WTC11 (cell line): ENCODE data around the gene BORCS5. TPM values are rescaled to one million over a fixed set of nuclear protein-coding genes. Genes with fewer than 3 reads are reported as not detected.

Experiments used
- ATAC-seq: fragments of 200-7000 bp; cut with Tn5 transposase; 2 replicates; pipeline ENCODE4 v1.10.0; 2021; ENCODE audit warnings: mild to moderate bottlenecking, moderate library complexity
- CTCF ChIA-PET: fragments of 300-600 bp; sonication (Branson Sonifier 250); formaldehyde crosslinking; loops from one replicate; lab custom pipeline; 2021; ENCODE audit warnings: antibody characterized with exemption; lab: Charles Lee
- POLR2A ChIA-PET: fragments of 350-600 bp; sonication (Branson Sonifier 250); formaldehyde crosslinking; loops from one replicate; lab custom pipeline; 2021; ENCODE audit warnings: antibody characterized with exemption; lab: Charles Lee
- DNase-seq: peaks from one replicate; pipeline ENCODE4 v3.0.0; 2021; ENCODE audit warnings: low spot score
- H3K27ac Mint-ChIP-seq: 2 replicates; pipeline ENCODE4 v1.8.0; 2021; ENCODE audit warnings: mixed read lengths
- H3K27me3 Mint-ChIP-seq: 2 replicates; pipeline ENCODE4 v1.8.0; 2021; ENCODE audit warnings: low read depth, mild to moderate bottlenecking, moderate library complexity, mixed read lengths
- H3K36me3 Mint-ChIP-seq: 2 replicates; pipeline ENCODE4 v1.8.0; 2021; ENCODE audit warnings: mixed read lengths
- H3K4me1 Mint-ChIP-seq: 2 replicates; pipeline ENCODE4 v1.8.0; 2022; ENCODE audit warnings: mixed read lengths
- H3K4me3 Mint-ChIP-seq: 2 replicates; pipeline ENCODE4 v1.8.0; 2021; ENCODE audit warnings: mild to moderate bottlenecking, moderate library complexity, mixed read lengths
- H3K9me3 Mint-ChIP-seq: 2 replicates; pipeline ENCODE4 v1.8.0; 2021; ENCODE audit warnings: mixed read lengths
- CBFB ChIP-seq: sonication (generic); formaldehyde crosslinking; IDR thresholded peaks from 2 replicates; pipeline ENCODE4 v1.8.1; 2022; ENCODE audit warnings: mild to moderate bottlenecking, low read depth, missing genetic modification reagents
- CDX4 ChIP-seq: fragments of 250-450 bp; sonication (Bioruptor Pico); IDR thresholded peaks from 2 replicates; pipeline ENCODE4 v1.9.0; 2021; ENCODE audit warnings: moderate library complexity, mild to moderate bottlenecking, inconsistent platforms, borderline replicate concordance
- E2F5 ChIP-seq: sonication (generic); formaldehyde crosslinking; IDR thresholded peaks from 2 replicates; pipeline ENCODE4 v1.8.1; 2022; ENCODE audit warnings: mild to moderate bottlenecking, moderate library complexity, missing genetic modification reagents
- EMX1 ChIP-seq: fragments of 250-450 bp; sonication (Bioruptor Pico); IDR thresholded peaks from 2 replicates; pipeline ENCODE4 v1.8.0; 2021; ENCODE audit warnings: mild to moderate bottlenecking
- ESRRA ChIP-seq: sonication (generic); formaldehyde crosslinking; IDR thresholded peaks from 2 replicates; pipeline ENCODE4 v1.8.1; 2022; ENCODE audit warnings: mild to moderate bottlenecking, missing genetic modification reagents, borderline replicate concordance
- ETV6 ChIP-seq: sonication (generic); formaldehyde crosslinking; IDR thresholded peaks from 2 replicates; pipeline ENCODE4 v1.8.1; 2022; ENCODE audit warnings: mild to moderate bottlenecking, missing genetic modification reagents
- FOXP1 ChIP-seq: sonication (generic); formaldehyde crosslinking; IDR thresholded peaks from 2 replicates; pipeline ENCODE4 v1.8.0; 2022; ENCODE audit warnings: missing genetic modification reagents, mild to moderate bottlenecking, moderate library complexity, borderline replicate concordance
- GTF2I ChIP-seq: fragments of 250-450 bp; sonication (Bioruptor Pico); conservative IDR thresholded peaks from 2 replicates; pipeline ENCODE4 v1.4.0; 2021; ENCODE audit warnings: mild to moderate bottlenecking
- HMGA2 ChIP-seq: fragments of 250-450 bp; sonication (Bioruptor Pico); IDR thresholded peaks from 2 replicates; pipeline ENCODE4 v1.4.0; 2021; ENCODE audit warnings: mild to moderate bottlenecking, moderate library complexity
- NFATC4 ChIP-seq: fragments of 250-450 bp; sonication (Bioruptor Pico); IDR thresholded peaks from 2 replicates; pipeline ENCODE4 v1.9.0; 2021; ENCODE audit warnings: mild to moderate bottlenecking
- NFE2L1 ChIP-seq: sonication (generic); formaldehyde crosslinking; IDR thresholded peaks from 2 replicates; pipeline ENCODE4 v1.8.1; 2023; ENCODE audit warnings: missing genetic modification reagents
- SMAD3 ChIP-seq: sonication (generic); formaldehyde crosslinking; IDR thresholded peaks from 2 replicates; pipeline ENCODE4 v1.8.0; 2022; ENCODE audit warnings: missing genetic modification reagents, mild to moderate bottlenecking, borderline replicate concordance
- SP1 ChIP-seq: sonication (generic); formaldehyde crosslinking; conservative IDR thresholded peaks from 2 replicates; pipeline ENCODE4 v1.8.1; 2022; ENCODE audit warnings: missing genetic modification reagents
- TP53 ChIP-seq: sonication (generic); formaldehyde crosslinking; IDR thresholded peaks from 2 replicates; pipeline ENCODE4 v1.8.1; 2023; ENCODE audit warnings: mild to moderate bottlenecking, missing genetic modification reagents
- USF1 ChIP-seq: sonication (generic); formaldehyde crosslinking; IDR thresholded peaks from 2 replicates; pipeline ENCODE4 v1.8.0; 2022; ENCODE audit warnings: mild to moderate bottlenecking, missing genetic modification reagents
- ZBTB21 ChIP-seq: sonication (generic); formaldehyde crosslinking; IDR thresholded peaks from 2 replicates; pipeline ENCODE4 v1.8.1; 2023; ENCODE audit warnings: mild to moderate bottlenecking, missing genetic modification reagents, borderline replicate concordance
- ZNF121 ChIP-seq: sonication (generic); formaldehyde crosslinking; IDR thresholded peaks from 2 replicates; pipeline ENCODE4 v1.8.0; 2023; ENCODE audit warnings: missing genetic modification reagents
- ZNF232 ChIP-seq: sonication (generic); formaldehyde crosslinking; IDR thresholded peaks from 2 replicates; pipeline ENCODE4 v1.8.0; 2022; ENCODE audit warnings: mild to moderate bottlenecking, missing genetic modification reagents
- ZNF263 ChIP-seq: sonication (generic); formaldehyde crosslinking; IDR thresholded peaks from 2 replicates; pipeline ENCODE4 v1.8.1; 2022; ENCODE audit warnings: low read depth, mild to moderate bottlenecking, moderate library complexity, missing genetic modification reagents
- ZNF671 ChIP-seq: fragments of 250-450 bp; sonication (Bioruptor Pico); IDR thresholded peaks from 2 replicates; pipeline ENCODE4 v1.8.0; 2021; ENCODE audit warnings: mild to moderate bottlenecking
- total RNA-seq: library from RNA; stranded (reverse); gene quantifications from 3 replicates; pipeline ENCODE4 v1.2.3, GENCODE V29; 2021
- TF ChIP-seq, protein P1 (sequence below): fragments of 250-450 bp; sonication (Bioruptor Pico); IDR thresholded peaks from 2 replicates; pipeline ENCODE4 v1.9.0; 2021; ENCODE audit warnings: mild to moderate bottlenecking
- TF ChIP-seq, protein P2 (sequence below): fragments of 250-450 bp; sonication (Bioruptor Pico); IDR thresholded peaks from 2 replicates; pipeline ENCODE4 v2.1.2; 2022; ENCODE audit warnings: mild to moderate bottlenecking, moderate library complexity

Gene BORCS5
- total RNA-seq, 1 experiment from 2014 or later, result 16.4 TPM

- ChIA-PET POLR2A (interaction anchor here (0.5 kb wide), 1 partner anchor 86 kb away, joined by 3 read pairs; no protein-coding TSS in a partner anchor), CTCF (no interaction called here)
- Mint-ChIP-seq H3K27me3 (peaks cover 2% of the 10 kb centered on the region), H3K4me3 (no peak overlapping the region), H3K27ac (no peak overlapping the region; the same call in 1 of the 2 replicates), H3K9me3 (peaks cover 24% of the 10 kb centered on the region), H3K36me3 (peaks cover 30% of the 10 kb centered on the region), H3K4me1 (peaks cover 7% of the 10 kb centered on the region)
- DNase-seq (no peak), ATAC-seq (no peak)
- TF ChIP-seq EMX1 (CRISPR knock-in tag) (no peak), HMGA2 (CRISPR knock-in tag) (no peak), ETV6 (CRISPR knock-in tag) (no peak), ZBTB21 (no peak), ZNF263 (CRISPR knock-in tag) (no peak), NFE2L1 (CRISPR knock-in tag) (no peak), ZNF232 (no peak), ESRRA (no peak)
Observed at GRCh38 chr12:12467264-12467663, 110.4 kb downstream of the BORCS5 start.

- TF ChIP-seq ZNF121 (CRISPR knock-in tag), result no peak
- TF ChIP-seq NFATC4, result no peak
- TF ChIP-seq SP1, result no peak
- TF ChIP-seq GTF2I (CRISPR knock-in tag), result no peak
- no peak for TF ChIP-seq SMAD3 (CRISPR knock-in tag)
- TF ChIP-seq ZNF671 (CRISPR knock-in tag), result no peak
- TF ChIP-seq ZBTB21, result no peak
- no peak for TF ChIP-seq ESRRA
- no peak for TF ChIP-seq CBFB
- TF ChIP-seq FOXP1 (CRISPR knock-in tag), result no peak
- H3K27ac Mint-ChIP-seq, result no peak overlapping the region; the same call in 1 of the 2 replicates
- peaks cover 24% of the 10 kb centered on the region for H3K9me3 Mint-ChIP-seq
- no peak overlapping the region for H3K4me3 Mint-ChIP-seq
- DNase-seq, result no peak
- POLR2A ChIA-PET, result no interaction called here
- CTCF ChIA-PET, result no interaction called here
- peaks cover 2% of the 10 kb centered on the region for H3K27me3 Mint-ChIP-seq
- H3K36me3 Mint-ChIP-seq, result peaks cover 30% of the 10 kb centered on the region
- peaks cover 7% of the 10 kb centered on the region for H3K4me1 Mint-ChIP-seq
- no peak for ATAC-seq
Observed at GRCh38 chr12:12467688-12468261, 110.9 kb downstream of the BORCS5 start.

- H3K36me3 Mint-ChIP-seq, result peaks cover 30% of the 10 kb centered on the region
- peaks cover 24% of the 10 kb centered on the region for H3K9me3 Mint-ChIP-seq
- no peak overlapping the region for H3K4me3 Mint-ChIP-seq
- ChIA-PET POLR2A (no interaction called here), CTCF (no interaction called here)
- TF ChIP-seq, protein P1, sequence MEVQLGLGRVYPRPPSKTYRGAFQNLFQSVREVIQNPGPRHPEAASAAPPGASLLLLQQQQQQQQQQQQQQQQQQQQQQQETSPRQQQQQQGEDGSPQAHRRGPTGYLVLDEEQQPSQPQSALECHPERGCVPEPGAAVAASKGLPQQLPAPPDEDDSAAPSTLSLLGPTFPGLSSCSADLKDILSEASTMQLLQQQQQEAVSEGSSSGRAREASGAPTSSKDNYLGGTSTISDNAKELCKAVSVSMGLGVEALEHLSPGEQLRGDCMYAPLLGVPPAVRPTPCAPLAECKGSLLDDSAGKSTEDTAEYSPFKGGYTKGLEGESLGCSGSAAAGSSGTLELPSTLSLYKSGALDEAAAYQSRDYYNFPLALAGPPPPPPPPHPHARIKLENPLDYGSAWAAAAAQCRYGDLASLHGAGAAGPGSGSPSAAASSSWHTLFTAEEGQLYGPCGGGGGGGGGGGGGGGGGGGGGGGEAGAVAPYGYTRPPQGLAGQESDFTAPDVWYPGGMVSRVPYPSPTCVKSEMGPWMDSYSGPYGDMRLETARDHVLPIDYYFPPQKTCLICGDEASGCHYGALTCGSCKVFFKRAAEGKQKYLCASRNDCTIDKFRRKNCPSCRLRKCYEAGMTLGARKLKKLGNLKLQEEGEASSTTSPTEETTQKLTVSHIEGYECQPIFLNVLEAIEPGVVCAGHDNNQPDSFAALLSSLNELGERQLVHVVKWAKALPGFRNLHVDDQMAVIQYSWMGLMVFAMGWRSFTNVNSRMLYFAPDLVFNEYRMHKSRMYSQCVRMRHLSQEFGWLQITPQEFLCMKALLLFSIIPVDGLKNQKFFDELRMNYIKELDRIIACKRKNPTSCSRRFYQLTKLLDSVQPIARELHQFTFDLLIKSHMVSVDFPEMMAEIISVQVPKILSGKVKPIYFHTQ (CRISPR knock-in tag), result no peak
- TF ChIP-seq FOXP1 (CRISPR knock-in tag) (no peak), CDX4 (no peak), TP53 (no peak), USF1 (CRISPR knock-in tag) (no peak), E2F5 (CRISPR knock-in tag) (no peak)
- TF ChIP-seq, protein P2, sequence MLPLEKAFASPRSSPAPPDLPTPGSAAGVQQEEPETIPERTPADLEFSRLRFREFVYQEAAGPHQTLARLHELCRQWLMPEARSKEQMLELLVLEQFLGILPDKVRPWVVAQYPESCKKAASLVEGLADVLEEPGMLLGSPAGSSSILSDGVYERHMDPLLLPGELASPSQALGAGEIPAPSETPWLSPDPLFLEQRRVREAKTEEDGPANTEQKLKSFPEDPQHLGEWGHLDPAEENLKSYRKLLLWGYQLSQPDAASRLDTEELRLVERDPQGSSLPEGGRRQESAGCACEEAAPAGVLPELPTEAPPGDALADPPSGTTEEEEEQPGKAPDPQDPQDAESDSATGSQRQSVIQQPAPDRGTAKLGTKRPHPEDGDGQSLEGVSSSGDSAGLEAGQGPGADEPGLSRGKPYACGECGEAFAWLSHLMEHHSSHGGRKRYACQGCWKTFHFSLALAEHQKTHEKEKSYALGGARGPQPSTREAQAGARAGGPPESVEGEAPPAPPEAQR, result no peak
- DNase-seq (no peak), ATAC-seq (no peak)
- H3K27me3 Mint-ChIP-seq, result peaks cover 2% of the 10 kb centered on the region
- H3K4me1 Mint-ChIP-seq, result peaks cover 7% of the 10 kb centered on the region
- no peak overlapping the region for H3K27ac Mint-ChIP-seq
Observed at GRCh38 chr12:12468575-12468974, 111.7 kb downstream of the BORCS5 start.
